GM18519 (cell line): ENCODE measurements around the gene AJM1.
"Not testable (repeated sequence)": the region's sequence is repeated elsewhere in the genome, so short reads cannot be mapped to it uniquely, and the experiment has no call there.

Experiments
- ATAC-seq: cut with Tn5 transposase; IDR thresholded peaks from one replicate; pipeline ENCODE4 v1.9.1; 2021; ENCODE audit warnings: mild to moderate bottlenecking, moderate library complexity; ENCODE audit not compliant: unreplicated experiment, low FRiP score

AJM1 gene

GRCh38 chr9:136865768-136866103 lies 23.5 kb downstream of the AJM1 start:
- ATAC-seq: no peak

GRCh38 chr9:136866898-136867421 lies 24.7 kb downstream of the AJM1 start:
- not testable (repeated sequence) for ATAC-seq

- ATAC-seq: no peak
Observed at GRCh38 chr9:136867480-136867879, 25.2 kb downstream of the AJM1 start.

GRCh38 chr9:136867917-136868316 lies 25.6 kb downstream of the AJM1 start:
- no peak for ATAC-seq

- ATAC-seq: no peak
Observed at GRCh38 chr9:136868644-136869043, 26.4 kb downstream of the AJM1 start.

- not testable (repeated sequence) for ATAC-seq
Observed at GRCh38 chr9:136869611-136870010, 27.3 kb downstream of the AJM1 start.

- no peak for ATAC-seq
Observed at GRCh38 chr9:136875155-136875554, 32.9 kb downstream of the AJM1 start.

GRCh38 chr9:136876476-136876875 lies 34.2 kb downstream of the AJM1 start:
- ATAC-seq: no peak

GRCh38 chr9:136880651-136881050 lies 38.4 kb downstream of the AJM1 start:
- ATAC-seq: no peak

GRCh38 chr9:136881691-136882108 lies 39.4 kb downstream of the AJM1 start:
- no peak for ATAC-seq

- ATAC-seq: no peak
Observed at GRCh38 chr9:136882109-136882946, 40.0 kb downstream of the AJM1 start.

GRCh38 chr9:136882947-136883283 lies 40.6 kb downstream of the AJM1 start:
- not testable (repeated sequence) for ATAC-seq

- not testable (repeated sequence) for ATAC-seq
Observed at GRCh38 chr9:136883670-136884069, 41.4 kb downstream of the AJM1 start.

GRCh38 chr9:136885950-136886578 lies 43.8 kb downstream of the AJM1 start, which contains the start of gene TRAF2:
Gene TRAF2 (plus strand): TSS chr9:136886516. CDS start chr9:136898741, 12,225 bp downstream.
- ATAC-seq: peak; percentile 86

- ATAC-seq: peak; percentile 13
Observed at GRCh38 chr9:136886610-136887597, 44.6 kb downstream of the AJM1 start.

GRCh38 chr9:136888454-136888853 lies 46.2 kb downstream of the AJM1 start:
- ATAC-seq: no peak

- no peak for ATAC-seq
Observed at GRCh38 chr9:136889858-136890257, 47.6 kb downstream of the AJM1 start.

GRCh38 chr9:136890661-136891060 lies 48.4 kb downstream of the AJM1 start:
- no peak for ATAC-seq
